DND-41 (cell line): ENCODE results near the gene PNPLA8.

ENCODE experiments used
- ATAC-seq: fragments of 200-7000 bp; cut with Tn5 transposase; 3 replicates; pipeline ENCODE4 v1.9.1; 2021; ENCODE audit warnings: low read depth; ENCODE audit not compliant: insufficient read depth
- DNase-seq: peaks from one replicate; pipeline ENCODE4 v3.0.0-alpha.2; 2020
- H2AFZ ChIP-seq: 2 replicates; pipeline ENCODE4 v1.6.0; 2012; ENCODE audit warnings: low read depth, low read length
- H3K27ac ChIP-seq: 2 replicates; pipeline ENCODE4 v1.5.1; 2012; ENCODE audit warnings: low read length, inconsistent platforms
- H3K27me3 ChIP-seq: fragments of 200-600 bp; sonication (generic); 2 replicates; pipeline ENCODE4 v1.6.0; 2012; ENCODE audit warnings: low read length, mild to moderate bottlenecking, inconsistent platforms; ENCODE audit not compliant: insufficient read depth, poor library complexity
- H3K36me3 ChIP-seq: 2 replicates; pipeline ENCODE4 v1.5.1; 2012; ENCODE audit warnings: low read length, inconsistent platforms; ENCODE audit not compliant: insufficient read depth
- H3K4me1 ChIP-seq: 2 replicates; pipeline ENCODE4 v1.5.1; 2012; ENCODE audit warnings: mild to moderate bottlenecking, low read length; ENCODE audit not compliant: insufficient read depth
- H3K4me2 ChIP-seq: 2 replicates; pipeline ENCODE4 v1.6.0; 2012; ENCODE audit warnings: mild to moderate bottlenecking, moderate library complexity, low read length, inconsistent platforms; ENCODE audit not compliant: insufficient read depth
- H3K4me3 ChIP-seq, 2 experiments: fragments of 200-600 bp in 1 of 2; shearing (Covaris generic) in 1 of 2; 2 replicates each; pipeline ENCODE4 v1.5.1; 2012 to 2016; ENCODE audit warnings: inconsistent platforms in 2 of 2, low read length in 2 of 2, mild to moderate bottlenecking in 2 of 2, low read depth in 1 of 2, moderate library complexity in 1 of 2
- H3K79me2 ChIP-seq: 2 replicates; pipeline ENCODE4 v1.6.0; 2012; ENCODE audit warnings: low read length, inconsistent platforms; ENCODE audit not compliant: insufficient read depth
- H3K9ac ChIP-seq: 2 replicates; pipeline ENCODE4 v1.6.0; 2012; ENCODE audit warnings: low read depth, mild to moderate bottlenecking, inconsistent platforms, low read length, moderate library complexity
- H3K9me3 ChIP-seq: 2 replicates; pipeline ENCODE4 v1.5.1; 2012; ENCODE audit warnings: low read length, moderate library complexity, mild to moderate bottlenecking, inconsistent platforms; ENCODE audit not compliant: insufficient read depth, severe bottlenecking
- H4K20me1 ChIP-seq: 2 replicates; pipeline ENCODE4 v1.6.0; 2012; ENCODE audit warnings: low read length; ENCODE audit not compliant: insufficient read depth
- EZH2 ChIP-seq: IDR thresholded peaks from 3 replicates; pipeline ENCODE4 v1.6.1; 2012; ENCODE audit warnings: borderline replicate concordance, low read depth, mild to moderate bottlenecking, moderate library complexity, low read length, inconsistent platforms; ENCODE audit not compliant: severe bottlenecking
- TF ChIP-seq, protein P1 (sequence below): IDR thresholded peaks from 2 replicates; pipeline ENCODE4 v1.5.1; 2012; ENCODE audit warnings: borderline replicate concordance, low read length, moderate library complexity, mild to moderate bottlenecking; ENCODE audit not compliant: poor library complexity, severe bottlenecking; ENCODE audit errors: extremely low read depth

PNPLA8 gene

DNA sequence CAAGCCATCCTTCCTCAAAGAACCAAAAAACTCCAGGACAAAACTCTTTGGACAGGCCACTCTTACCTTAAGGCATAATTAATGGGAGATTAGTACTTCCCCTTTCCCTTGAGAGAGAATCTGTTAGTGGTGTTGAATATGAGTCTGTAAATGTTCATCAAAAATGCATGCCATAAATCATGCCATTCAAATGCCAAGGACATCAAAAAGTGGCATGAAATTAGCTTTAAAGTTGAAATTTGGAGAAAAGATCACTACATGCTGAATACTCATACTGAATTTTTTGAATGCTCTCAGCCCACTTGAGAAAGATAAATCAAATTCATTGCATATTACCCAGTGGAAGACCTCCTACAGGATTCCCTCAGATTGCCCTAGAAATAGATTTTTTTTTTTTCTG is 76.4 kb downstream of the PNPLA8 start:
- no peak overlapping the region for H3K4me2 ChIP-seq
- no peaks in the 10 kb centered on the region for H3K36me3 ChIP-seq
- no peak overlapping the region for H3K9ac ChIP-seq
- H4K20me1 ChIP-seq, result no peaks in the 10 kb centered on the region
- TF ChIP-seq EZH2, result no peak
- TF ChIP-seq, protein P1, sequence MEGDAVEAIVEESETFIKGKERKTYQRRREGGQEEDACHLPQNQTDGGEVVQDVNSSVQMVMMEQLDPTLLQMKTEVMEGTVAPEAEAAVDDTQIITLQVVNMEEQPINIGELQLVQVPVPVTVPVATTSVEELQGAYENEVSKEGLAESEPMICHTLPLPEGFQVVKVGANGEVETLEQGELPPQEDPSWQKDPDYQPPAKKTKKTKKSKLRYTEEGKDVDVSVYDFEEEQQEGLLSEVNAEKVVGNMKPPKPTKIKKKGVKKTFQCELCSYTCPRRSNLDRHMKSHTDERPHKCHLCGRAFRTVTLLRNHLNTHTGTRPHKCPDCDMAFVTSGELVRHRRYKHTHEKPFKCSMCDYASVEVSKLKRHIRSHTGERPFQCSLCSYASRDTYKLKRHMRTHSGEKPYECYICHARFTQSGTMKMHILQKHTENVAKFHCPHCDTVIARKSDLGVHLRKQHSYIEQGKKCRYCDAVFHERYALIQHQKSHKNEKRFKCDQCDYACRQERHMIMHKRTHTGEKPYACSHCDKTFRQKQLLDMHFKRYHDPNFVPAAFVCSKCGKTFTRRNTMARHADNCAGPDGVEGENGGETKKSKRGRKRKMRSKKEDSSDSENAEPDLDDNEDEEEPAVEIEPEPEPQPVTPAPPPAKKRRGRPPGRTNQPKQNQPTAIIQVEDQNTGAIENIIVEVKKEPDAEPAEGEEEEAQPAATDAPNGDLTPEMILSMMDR, result no peak
- no peaks in the 10 kb centered on the region for H3K79me2 ChIP-seq
- H3K4me3 ChIP-seq, result no peak overlapping the region
- H2AFZ ChIP-seq, result no peak overlapping the region
- no peaks in the 10 kb centered on the region for H3K9me3 ChIP-seq
- ATAC-seq (no peak), DNase-seq (no peak)
- no peak overlapping the region for H3K27ac ChIP-seq
- no peaks in the 10 kb centered on the region for H3K27me3 ChIP-seq
- no peaks in the 10 kb centered on the region for H3K4me1 ChIP-seq

DNA sequence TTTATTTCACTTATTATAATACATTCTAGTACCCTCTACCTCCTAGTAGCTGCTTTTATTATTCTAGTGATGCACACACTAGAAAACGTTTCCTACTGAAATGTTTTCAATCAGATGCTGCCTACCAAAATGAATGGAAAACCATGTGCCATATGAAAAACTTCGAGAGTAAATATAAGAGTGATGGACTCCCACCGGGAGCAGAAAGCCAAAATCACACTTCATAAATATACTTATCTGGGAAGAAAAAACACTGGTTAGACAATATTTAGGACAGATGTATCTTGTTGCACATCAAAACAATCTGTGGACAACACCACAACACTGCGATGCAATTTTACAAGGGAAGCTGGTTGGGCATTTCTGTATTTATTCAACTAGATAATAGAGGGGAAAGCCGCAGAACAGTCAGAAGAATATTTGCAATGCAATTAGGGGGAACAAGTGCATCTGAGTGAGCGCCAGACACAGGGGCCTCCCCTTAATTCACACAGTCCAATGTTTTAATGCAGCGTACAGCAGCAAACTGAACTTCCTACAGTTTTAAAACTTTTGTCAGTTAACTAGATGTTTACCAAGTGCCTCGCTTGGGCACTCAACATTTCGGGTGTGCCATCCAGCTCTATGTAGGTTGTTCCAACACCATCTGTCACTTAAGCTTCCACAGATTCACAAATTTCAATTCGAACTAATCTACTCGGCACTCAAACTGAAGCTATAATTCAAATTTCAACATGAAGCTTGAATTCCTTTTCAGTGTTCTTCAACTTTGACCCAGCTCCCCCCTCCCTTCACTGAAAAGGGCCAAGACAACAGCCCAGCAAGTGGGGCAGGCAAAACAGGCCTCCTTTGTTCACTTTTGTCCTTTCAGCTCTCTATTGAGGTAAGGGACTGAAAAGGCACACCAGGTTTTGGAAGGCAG is 77.1 kb downstream of the PNPLA8 start:
- Histone ChIP-seq H3K4me3 (no peak overlapping the region), H3K79me2 (no peaks in the 10 kb centered on the region), H3K4me2 (no peak overlapping the region), H3K36me3 (no peaks in the 10 kb centered on the region), H3K27ac (no peak overlapping the region), H3K27me3 (no peaks in the 10 kb centered on the region), H4K20me1 (no peaks in the 10 kb centered on the region), H3K9ac (no peak overlapping the region), H3K9me3 (no peaks in the 10 kb centered on the region), H2AFZ (no peak overlapping the region), H3K4me1 (no peaks in the 10 kb centered on the region)
- ATAC-seq (no peak), DNase-seq (no peak)
- TF ChIP-seq EZH2, result no peak
- TF ChIP-seq, protein P1, result no peak

DNA sequence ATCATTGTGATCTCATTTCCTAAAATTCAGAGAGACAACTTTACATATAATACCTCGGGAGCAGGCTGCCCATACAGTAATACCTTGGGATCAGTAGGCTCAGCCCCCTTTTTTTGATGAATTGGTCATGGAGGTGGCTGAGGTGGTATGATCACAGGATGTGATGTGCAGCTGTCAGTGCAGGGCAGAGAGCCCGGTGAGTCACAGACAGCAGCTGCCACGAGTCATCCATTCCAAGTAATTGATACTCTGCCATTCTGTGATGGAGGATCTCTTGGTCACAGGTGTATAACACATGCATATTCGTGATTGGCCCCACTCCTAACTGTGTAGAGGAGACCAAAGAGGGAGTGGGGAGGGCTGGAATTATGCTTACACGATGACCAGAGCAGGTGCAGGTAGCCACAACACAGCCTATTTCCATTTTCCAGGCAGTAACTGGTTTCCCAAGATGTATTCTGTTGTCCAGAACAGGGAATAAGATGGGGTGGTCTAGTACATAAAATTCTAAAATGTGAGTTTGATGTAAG is 83.8 kb downstream of the PNPLA8 start:
- ATAC-seq (no peak), DNase-seq (no peak)
- no peak for TF ChIP-seq EZH2
- TF ChIP-seq, protein P1, result no peak

More for the DNA sequence above, 83.8 kb downstream of the PNPLA8 start:
- Histone ChIP-seq H3K27ac (no peak overlapping the region), H3K4me1 (no peaks in the 10 kb centered on the region), H3K79me2 (no peaks in the 10 kb centered on the region), H3K9me3 (no peaks in the 10 kb centered on the region), H3K9ac (no peak overlapping the region), H2AFZ (no peak overlapping the region), H3K4me3 (no peak overlapping the region), H3K36me3 (no peaks in the 10 kb centered on the region), H3K4me2 (no peak overlapping the region), H4K20me1 (no peaks in the 10 kb centered on the region), H3K27me3 (peaks cover 2% of the 10 kb centered on the region)
